NCI-H226 (cell line): ENCODE results near the gene RHOJ.
"Not testable (repeated sequence)": the region's sequence is repeated elsewhere in the genome, so short reads cannot be mapped to it uniquely, and the experiment has no call there.

Experiments
- DNase-seq: peaks from one replicate; pipeline ENCODE4 v3.0.0-alpha.2; 2015

The RHOJ gene

DNA sequence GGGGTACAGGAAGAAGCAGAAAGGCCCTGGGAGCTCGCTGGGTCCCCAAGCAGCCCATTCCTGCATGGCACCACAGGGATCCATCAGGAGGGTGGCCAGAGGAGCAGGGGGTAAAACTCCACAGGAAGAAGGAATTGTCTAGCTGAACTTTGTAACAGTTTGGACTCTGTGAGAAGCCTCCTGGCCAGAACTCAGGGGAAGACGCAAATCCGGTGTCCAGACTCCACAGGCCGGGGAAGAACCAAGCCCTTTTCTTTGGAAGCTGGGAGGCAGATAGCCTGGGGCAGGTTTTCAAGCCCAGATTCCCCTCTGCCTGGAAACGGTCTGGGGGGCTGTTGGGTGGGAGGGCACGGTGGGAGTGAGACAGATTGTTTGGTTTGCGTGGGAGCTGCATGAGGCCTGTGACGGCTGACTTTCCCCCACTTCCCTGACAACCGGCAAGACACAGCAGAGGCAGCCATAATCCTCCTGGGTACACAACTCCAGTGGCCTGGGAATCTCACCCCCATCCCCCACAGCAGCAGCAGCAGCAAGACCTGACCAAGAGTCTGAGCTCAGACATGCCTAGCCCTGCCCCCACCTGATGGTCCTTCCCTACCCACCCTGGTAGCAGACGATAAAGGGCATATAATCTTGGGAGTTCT, 97.8 kb downstream of the RHOJ start:
- DNase-seq, result no peak

- not testable (repeated sequence) for DNase-seq
Measured at GRCh38 chr14:63304429-63304828, 100.2 kb downstream of the RHOJ start.

GRCh38 chr14:63308723-63309317, 104.6 kb downstream of the RHOJ start:
- DNase-seq, result no peak

- DNase-seq, result no peak
Measured at GRCh38 chr14:63318835-63319234, 114.6 kb downstream of the RHOJ start, which contains the start of gene GPHB5. GPHB5 (minus strand) TSS chr14:63318935; CDS start chr14:63317849, 1,086 bp downstream.

DNA sequence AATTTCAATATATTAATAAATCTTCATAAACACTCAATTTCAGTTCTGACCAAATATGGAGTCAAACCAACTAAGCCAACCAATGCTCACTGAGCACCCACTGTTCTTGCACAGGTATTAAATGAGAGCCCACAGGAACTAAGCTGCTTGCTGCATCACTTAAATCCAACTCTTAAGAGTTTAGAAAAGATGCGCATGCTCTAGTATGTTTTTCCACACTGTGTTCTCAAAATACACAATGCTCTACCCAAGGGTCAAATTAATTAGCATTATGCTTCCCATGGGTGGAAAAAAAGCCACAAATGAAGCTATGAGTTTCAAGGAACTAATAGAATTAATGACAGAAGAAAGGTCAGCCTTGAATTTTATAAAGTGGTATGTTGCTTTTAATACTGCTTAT, 118.2 kb downstream of the RHOJ start:
- DNase-seq, result no peak

- DNase-seq, result no peak
Measured at GRCh38 chr14:63322897-63323573, 118.8 kb downstream of the RHOJ start.

GRCh38 chr14:63326840-63327239, 122.6 kb downstream of the RHOJ start:
- DNase-seq, result no peak

DNA sequence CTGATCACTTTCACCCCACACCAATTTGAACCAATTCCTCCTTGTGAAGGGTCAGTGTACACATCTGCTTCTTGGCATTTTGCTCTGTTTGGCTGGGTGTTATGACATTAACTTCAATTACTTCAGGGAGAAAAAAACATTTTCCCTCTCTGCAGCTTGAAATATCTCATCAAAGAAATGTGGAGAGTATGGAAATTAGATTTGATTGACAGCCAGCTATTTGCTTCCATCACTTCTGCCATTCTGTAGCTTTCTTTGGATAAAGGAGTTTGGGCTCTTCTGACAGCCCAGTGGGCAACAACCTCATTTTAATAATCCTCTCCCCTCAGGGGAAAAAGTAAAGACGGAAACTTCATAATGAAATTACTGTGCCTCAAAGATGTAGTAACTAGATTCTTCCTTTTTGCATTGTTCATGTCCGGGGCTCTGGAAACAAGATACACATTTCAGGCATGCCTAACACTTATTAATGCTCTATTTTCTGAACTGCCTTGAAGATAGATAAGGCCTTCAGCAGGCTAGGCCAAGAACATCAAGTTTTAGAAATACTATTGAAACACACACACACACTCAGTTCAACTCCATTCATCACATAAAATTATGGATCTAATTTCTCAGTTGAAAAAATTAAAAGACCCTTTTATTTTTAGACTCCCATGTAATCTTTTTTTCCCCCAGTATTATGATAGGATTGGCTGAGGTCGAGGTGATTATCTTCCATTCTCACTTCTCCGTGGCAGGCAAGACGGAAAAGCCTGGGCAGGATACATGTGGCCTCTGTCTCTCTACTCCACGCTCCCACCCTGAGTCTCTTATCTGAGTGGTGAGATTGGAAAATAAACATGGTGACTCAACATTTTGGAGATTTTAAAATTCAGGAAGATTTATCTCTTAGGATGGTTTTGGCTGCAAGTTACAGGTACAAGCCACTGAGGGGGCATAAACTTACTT, 124.8 kb downstream of the RHOJ start:
- DNase-seq, result no peak

DNA sequence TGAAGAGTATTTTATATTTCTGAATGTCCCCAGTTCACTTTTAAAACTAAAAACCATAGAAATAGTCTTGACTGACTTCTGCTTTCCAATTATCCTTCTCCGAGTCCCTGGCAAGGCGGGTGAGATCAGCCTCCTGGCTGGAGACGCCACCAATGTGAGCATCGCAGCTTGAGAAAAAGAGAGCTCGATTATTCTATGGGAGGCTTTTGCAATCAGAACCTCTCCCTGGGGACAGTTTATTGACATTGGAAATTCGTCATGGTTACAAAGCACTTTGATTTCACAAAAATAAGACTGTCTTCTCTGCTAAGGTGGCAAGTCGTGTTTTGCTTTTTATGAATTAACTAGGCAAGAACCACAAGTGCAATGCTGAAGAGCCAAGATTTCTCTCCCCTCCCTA, 138.1 kb downstream of the RHOJ start:
- DNase-seq, result no peak
